Muscle of arm (tissue), 12 donors: ENCODE measurements around the gene TOR1AIP1. TPM values are rescaled to one million over a fixed set of nuclear protein-coding genes. Genes with fewer than 3 reads are reported as not detected.

Source experiments
- DNase-seq: peaks from one replicate; pipeline ENCODE4 v3.0.0-alpha.2; 2013
- polyA plus RNA-seq, 12 donors: library from polyadenylated mRNA; unstranded; fragments of 120-200 nt; gene quantifications; one replicate each; pipeline ENCODE4 v1.2.1, GENCODE V29; 2013; ENCODE audit not compliant: insufficient read length in 12 of 12

Gene TOR1AIP1
- polyA plus RNA-seq, 12 donors: 29.5 to 77.8 (median 60.7) TPM; not detected in 1

DNA sequence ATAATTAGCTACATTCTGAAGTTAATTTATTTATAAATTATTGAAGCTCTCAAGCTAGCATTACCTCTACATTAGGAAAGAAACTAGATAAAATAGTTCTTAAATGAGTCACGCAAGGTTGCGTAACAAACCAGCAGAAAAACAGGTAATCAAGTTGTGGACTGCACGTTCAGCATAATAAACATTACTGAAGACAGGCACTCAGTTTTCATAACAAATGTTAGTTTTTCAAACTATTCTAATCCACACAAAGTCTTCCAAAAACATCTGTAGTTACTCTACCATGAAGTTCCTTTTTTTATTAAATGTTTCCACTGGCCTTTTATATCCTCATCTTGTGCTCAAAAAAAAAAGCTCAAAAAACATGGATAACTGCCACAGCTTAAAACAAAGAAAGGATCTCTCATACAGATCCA, 5.8 kb upstream of the TOR1AIP1 start:
- no peak for DNase-seq

GRCh38 chr1:179877586-179878265, 4.4 kb upstream of the TOR1AIP1 start, which contains the start of gene TOR1AIP2:
Gene TOR1AIP2 (minus strand): TSS chr1:179877803. CDS start chr1:179852665, 25,138 bp downstream.
- DNase-seq: peak; percentile 91

- no peak for DNase-seq
These were observed 2.3 kb upstream of the TOR1AIP1 start for GRCh38 chr1:179879797-179880196.

DNA sequence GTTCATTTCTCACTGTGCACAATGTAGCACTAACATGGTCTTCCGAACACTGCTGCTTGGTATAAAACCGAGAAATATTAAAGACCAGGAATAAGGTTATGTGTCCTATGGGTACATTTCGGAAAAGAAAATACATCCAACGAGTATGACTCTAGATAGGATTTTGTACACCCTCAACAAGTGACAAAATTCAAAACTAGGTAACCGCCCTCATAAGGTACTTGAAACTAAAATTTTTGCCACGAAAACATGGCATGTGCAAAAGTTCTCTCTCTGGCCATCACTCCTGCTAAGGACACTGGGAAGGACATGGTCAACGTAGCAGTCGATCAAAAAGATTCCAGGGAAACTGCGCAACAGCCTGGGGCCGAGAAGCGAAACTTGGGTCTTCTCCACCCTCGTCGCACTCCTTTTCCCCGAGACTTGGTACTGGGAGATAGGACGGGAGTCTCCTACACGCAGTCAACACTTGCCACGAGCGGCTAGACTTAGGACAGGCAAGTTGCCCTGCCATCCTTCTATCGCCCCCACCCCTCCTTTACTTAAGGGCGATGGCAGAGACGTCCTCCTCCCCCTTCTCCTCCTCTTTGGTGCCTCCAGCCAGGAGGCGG, 338 bp upstream of the TOR1AIP1 start:
- peak; percentile 96 for DNase-seq

GRCh38 chr1:179883040-179883744, 1.1 kb downstream of the TOR1AIP1 start:
- DNase-seq: no peak

- no peak for DNase-seq
These were observed 1.7 kb downstream of the TOR1AIP1 start for GRCh38 chr1:179883745-179884138.

GRCh38 chr1:179888071-179888470, 6.0 kb downstream of the TOR1AIP1 start:
- DNase-seq: no peak

GRCh38 chr1:179889589-179889988, 7.5 kb downstream of the TOR1AIP1 start:
- no peak for DNase-seq

GRCh38 chr1:179910934-179911333, 28.8 kb downstream of the TOR1AIP1 start:
- no peak for DNase-seq

DNA sequence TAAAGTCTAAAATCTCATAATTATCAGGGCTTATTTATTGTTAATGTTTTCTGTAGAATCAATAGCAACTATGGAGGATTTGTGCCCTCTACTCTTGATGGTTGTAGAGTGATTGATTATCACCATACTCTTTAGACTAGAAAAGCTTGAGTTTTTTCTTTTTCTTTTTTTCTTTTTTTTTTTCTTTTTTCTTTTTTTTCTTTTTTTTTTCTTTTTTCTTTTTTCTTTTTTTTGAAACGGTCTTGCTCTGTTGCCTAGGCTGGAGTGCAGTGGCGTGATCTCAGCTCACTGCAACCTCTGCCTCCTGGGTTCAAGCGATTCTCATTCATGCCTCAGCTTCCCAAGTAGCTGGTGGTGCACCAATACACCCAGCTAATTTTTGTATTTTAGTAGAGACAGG, 29.7 kb downstream of the TOR1AIP1 start:
- DNase-seq: no peak

DNA sequence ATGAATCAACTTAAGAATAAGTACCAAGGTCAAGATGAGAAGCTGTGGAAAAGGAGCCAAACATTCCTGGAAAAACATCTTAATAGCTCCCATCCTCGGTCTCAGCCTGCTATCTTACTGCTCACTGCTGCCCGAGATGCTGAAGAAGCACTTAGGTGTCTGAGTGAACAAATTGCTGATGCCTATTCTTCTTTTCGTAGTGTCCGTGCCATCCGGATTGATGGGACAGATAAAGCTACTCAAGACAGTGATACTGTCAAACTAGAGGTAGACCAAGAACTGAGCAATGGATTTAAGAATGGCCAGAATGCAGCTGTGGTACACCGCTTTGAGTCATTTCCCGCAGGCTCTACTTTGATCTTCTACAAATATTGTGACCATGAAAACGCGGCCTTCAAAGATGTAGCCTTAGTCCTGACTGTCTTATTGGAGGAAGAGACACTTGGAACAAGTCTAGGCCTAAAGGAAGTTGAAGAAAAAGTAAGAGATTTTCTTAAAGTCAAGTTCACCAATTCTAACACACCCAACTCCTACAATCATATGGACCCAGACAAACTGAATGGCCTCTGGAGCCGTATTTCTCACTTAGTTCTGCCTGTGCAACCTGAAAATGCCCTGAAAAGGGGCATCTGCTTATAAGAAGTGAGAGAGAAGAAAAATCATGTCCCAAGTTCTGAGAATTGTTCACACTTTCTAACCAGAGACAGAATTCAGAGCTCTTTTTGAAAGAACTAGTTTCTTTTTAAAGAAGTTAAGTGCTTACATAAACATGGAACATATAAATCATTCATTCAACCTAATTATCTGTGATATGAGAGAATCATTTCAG, 35.7 kb downstream of the TOR1AIP1 start:
- DNase-seq: no peak

DNA sequence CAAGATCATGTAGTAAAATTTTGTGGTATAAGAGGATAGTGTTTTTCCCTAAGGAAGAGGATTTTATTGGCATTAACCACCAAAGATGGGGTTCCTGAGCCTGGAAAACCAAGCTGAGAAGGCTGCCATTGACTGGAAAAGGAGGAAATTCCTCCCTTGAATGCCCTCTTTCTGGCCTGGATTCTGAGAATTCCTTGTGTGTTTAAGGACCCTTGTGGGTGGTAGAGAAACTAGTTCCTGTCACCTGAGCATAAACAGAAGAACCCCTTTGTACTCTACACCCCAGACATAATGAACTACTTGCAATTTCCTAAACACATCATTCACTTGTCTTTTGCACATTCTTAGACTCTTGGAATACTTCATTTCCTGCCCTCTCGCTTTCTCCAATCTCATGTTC, 39.4 kb downstream of the TOR1AIP1 start:
- DNase-seq: no peak

GRCh38 chr1:179921981-179922872, 40.1 kb downstream of the TOR1AIP1 start:
- DNase-seq: no peak

GRCh38 chr1:179923029-179923428, 40.9 kb downstream of the TOR1AIP1 start:
- no peak for DNase-seq

GRCh38 chr1:179924268-179924667, 42.2 kb downstream of the TOR1AIP1 start:
- no peak for DNase-seq

GRCh38 chr1:179925302-179925701, 43.2 kb downstream of the TOR1AIP1 start:
- no peak for DNase-seq

DNA sequence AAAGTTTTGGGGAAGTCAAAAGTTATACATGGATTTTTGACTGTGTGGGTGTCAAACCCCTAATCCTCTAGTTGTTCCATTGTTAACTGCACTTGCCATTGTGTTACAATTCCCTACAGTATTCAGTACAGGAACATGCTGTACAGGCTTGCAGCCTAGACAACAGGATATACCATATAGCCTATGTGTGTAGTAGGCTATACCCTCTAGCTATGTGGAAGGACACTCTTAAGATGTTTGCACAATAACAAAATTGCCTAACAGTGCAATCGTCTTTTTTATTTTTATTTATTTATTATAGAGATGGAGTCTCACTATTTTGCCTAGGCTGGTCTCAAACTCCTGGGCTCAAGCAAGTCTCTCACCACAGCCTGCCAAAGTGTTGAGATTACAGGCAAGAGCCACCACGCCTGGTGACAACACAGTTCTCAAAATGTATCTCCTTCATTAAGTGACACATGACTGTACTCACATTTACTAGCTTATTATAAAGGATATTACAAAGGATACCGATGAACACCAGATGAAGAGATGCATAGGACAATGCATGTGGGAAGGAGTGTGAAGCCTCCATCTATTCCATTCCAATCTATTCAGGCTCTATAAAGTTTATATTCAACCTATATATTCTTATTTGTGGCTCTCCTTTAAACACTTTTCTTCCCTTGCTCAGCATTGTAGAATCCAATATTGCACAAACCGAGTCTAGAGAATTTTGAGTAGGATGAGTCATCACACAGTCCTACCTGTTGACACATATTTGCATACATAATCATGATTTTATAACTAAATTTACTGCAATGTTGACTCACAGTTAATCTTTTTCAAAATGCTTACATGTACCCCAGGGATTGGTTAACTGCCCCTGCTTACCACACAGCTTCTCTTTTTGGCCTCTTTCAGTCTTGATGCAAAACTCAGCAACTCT, 44.1 kb downstream of the TOR1AIP1 start:
- no peak for DNase-seq

DNA sequence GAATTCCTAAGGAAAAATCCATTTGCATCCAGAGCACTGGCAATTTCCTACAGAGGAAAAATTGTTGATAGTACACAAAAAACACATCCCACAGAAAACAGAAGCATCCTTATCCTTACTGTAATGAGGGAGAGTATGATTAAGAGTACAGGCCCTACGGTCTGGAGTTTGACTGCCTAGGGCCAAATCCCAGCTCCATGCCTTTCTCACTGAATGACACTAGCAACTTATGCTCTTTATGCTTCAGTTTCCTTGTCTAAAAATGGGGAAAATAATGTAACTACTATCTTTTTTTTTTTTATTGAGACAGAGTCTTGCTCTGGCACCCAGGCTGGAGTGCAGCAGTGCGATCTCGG, 44.7 kb downstream of the TOR1AIP1 start:
- DNase-seq: no peak

GRCh38 chr1:179929955-179930798, 48.1 kb downstream of the TOR1AIP1 start:
- no peak for DNase-seq
